Hepatocyte (in vitro differentiated cells): Measurements from ENCODE around the gene ASB3. TPM values are rescaled to one million over a fixed set of nuclear protein-coding genes. Genes with fewer than 3 reads are reported as not detected.

Source experiments
- DNase-seq: peaks from one replicate; pipeline ENCODE4 v3.0.0-alpha.2; 2016; ENCODE audit warnings: low spot score
- H2AFZ ChIP-seq: fragments of 200-600 bp; sonication (generic); 2 replicates; pipeline ENCODE4 v1.6.0; 2016; ENCODE audit warnings: antibody characterized with exemption, mild to moderate bottlenecking
- H3K27ac ChIP-seq: fragments of 200-600 bp; sonication (generic); 2 replicates; pipeline ENCODE4 v1.5.1; 2016; ENCODE audit warnings: mild to moderate bottlenecking
- H3K27me3 ChIP-seq: fragments of 200-600 bp; sonication (generic); 2 replicates; pipeline ENCODE4 v1.6.1; 2016
- H3K36me3 ChIP-seq: fragments of 200-600 bp; sonication (generic); replicated peaks from 2 replicates; pipeline ENCODE4 v1.5.1; 2016; ENCODE audit warnings: low read depth; ENCODE audit not compliant: insufficient read depth
- H3K4me1 ChIP-seq: fragments of 200-600 bp; sonication (generic); 2 replicates; pipeline ENCODE4 v1.5.1; 2016; ENCODE audit warnings: mild to moderate bottlenecking, moderate library complexity; ENCODE audit not compliant: insufficient read depth
- H3K4me2 ChIP-seq: fragments of 200-600 bp; sonication (generic); 2 replicates; pipeline ENCODE4 v1.6.0; 2016
- H3K4me3 ChIP-seq: fragments of 200-600 bp; sonication (generic); 2 replicates; pipeline ENCODE4 v1.5.1; 2016; ENCODE audit warnings: mild to moderate bottlenecking
- H3K79me2 ChIP-seq: fragments of 200-600 bp; sonication (generic); 2 replicates; pipeline ENCODE4 v1.6.0; 2017; ENCODE audit warnings: mild to moderate bottlenecking
- H3K9me2 ChIP-seq: fragments of 200-600 bp; sonication (generic); replicated peaks from 2 replicates; pipeline ENCODE4 v1.6.0; 2017; ENCODE audit warnings: mild to moderate bottlenecking; ENCODE audit not compliant: insufficient read depth
- H3K9me3 ChIP-seq: fragments of 200-600 bp; sonication (generic); 2 replicates; pipeline ENCODE4 v1.5.1; 2016; ENCODE audit warnings: low read depth, mild to moderate bottlenecking
- H4K20me1 ChIP-seq: fragments of 200-600 bp; sonication (generic); 2 replicates; pipeline ENCODE4 v1.6.0; 2016; ENCODE audit warnings: mild to moderate bottlenecking; ENCODE audit not compliant: insufficient read depth, poor library complexity, severe bottlenecking
- EZH2 ChIP-seq: fragments of 200-600 bp; sonication (generic); IDR thresholded peaks from 2 replicates; pipeline ENCODE4 v1.6.1; 2016; ENCODE audit warnings: antibody characterized with exemption, mild to moderate bottlenecking, borderline replicate concordance
- EZH2phosphoT487 ChIP-seq: fragments of 200-600 bp; sonication (generic); IDR thresholded peaks from one replicate; pipeline ENCODE4 v1.6.1; 2018; ENCODE audit warnings: antibody characterized with exemption, mild to moderate bottlenecking, low read depth, moderate library complexity; ENCODE audit not compliant: unreplicated experiment, severe bottlenecking
- WGBS: methylation state at CpG from one replicate; pipeline ENCODE4 v1.1.6; 2016; ENCODE audit warnings: low lambda C conversion rate; ENCODE audit errors: missing lambda C conversion rate; 5-methylcytosine and 5-hydroxymethylcytosine counted together
- polyA plus RNA-seq: library from polyadenylated mRNA; unstranded; fragments of >200 nt; fragmentation: Nextera tagmentation; extraction: Ambion mirVana; gene quantifications from 2 replicates; pipeline ENCODE4 v1.2.1, GENCODE V29; 2016
- total RNA-seq: library from RNA; depleted of rRNA; stranded (reverse); fragments of >200 nt; gene quantifications from 2 replicates; pipeline ENCODE4 v1.2.3, GENCODE V29; 2014
- TF ChIP-seq, protein P1 (sequence below): fragments of 200-600 bp; sonication (generic); IDR thresholded peaks from 2 replicates; pipeline ENCODE4 v1.5.1; 2016; ENCODE audit warnings: antibody characterized with exemption, mild to moderate bottlenecking; ENCODE audit not compliant: poor library complexity

Gene ASB3
- total and polyA plus RNA-seq, 2 experiments from 2014 or later = 12.2 to 14.8 TPM

DNA sequence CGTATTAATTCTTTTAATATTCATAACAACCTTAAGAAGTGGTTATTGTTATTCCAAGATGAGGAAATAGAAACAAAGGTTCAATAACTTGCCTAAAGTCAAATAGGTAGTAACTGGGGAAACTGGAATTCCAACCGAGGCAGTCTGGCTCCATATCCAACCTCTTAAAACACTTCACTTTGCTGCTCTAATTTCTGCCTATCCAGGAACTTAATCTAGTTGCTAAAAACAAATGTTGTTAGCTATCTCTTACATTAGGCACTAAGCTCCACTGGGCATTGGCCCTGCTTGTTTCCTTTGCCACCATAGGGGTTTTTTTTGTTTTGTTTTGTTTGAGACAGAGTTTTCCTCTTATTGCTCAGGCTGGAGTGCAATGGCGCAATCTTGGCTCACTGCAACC lies 24.8 kb upstream of the ASB3 start:
- Histone ChIP-seq H3K4me3 (no peak overlapping the region), H4K20me1 (no peaks in the 10 kb centered on the region), H3K9me2 (no peaks in the 10 kb centered on the region), H3K9me3 (no peaks in the 10 kb centered on the region), H3K4me1 (no peaks in the 10 kb centered on the region), H3K36me3 (no peaks in the 10 kb centered on the region), H3K27ac (no peak overlapping the region), H3K27me3 (no peaks in the 10 kb centered on the region), H2AFZ (no peak overlapping the region), H3K79me2 (no peaks in the 10 kb centered on the region), H3K4me2 (no peak overlapping the region)
- WGBS = 98% methylated on average over 3 of the region's 3 CpGs
- no peak for DNase-seq
- TF ChIP-seq EZH2 = no peak
- TF ChIP-seq, protein P1, sequence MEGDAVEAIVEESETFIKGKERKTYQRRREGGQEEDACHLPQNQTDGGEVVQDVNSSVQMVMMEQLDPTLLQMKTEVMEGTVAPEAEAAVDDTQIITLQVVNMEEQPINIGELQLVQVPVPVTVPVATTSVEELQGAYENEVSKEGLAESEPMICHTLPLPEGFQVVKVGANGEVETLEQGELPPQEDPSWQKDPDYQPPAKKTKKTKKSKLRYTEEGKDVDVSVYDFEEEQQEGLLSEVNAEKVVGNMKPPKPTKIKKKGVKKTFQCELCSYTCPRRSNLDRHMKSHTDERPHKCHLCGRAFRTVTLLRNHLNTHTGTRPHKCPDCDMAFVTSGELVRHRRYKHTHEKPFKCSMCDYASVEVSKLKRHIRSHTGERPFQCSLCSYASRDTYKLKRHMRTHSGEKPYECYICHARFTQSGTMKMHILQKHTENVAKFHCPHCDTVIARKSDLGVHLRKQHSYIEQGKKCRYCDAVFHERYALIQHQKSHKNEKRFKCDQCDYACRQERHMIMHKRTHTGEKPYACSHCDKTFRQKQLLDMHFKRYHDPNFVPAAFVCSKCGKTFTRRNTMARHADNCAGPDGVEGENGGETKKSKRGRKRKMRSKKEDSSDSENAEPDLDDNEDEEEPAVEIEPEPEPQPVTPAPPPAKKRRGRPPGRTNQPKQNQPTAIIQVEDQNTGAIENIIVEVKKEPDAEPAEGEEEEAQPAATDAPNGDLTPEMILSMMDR = no peak
- no peak for TF ChIP-seq EZH2phosphoT487

DNA sequence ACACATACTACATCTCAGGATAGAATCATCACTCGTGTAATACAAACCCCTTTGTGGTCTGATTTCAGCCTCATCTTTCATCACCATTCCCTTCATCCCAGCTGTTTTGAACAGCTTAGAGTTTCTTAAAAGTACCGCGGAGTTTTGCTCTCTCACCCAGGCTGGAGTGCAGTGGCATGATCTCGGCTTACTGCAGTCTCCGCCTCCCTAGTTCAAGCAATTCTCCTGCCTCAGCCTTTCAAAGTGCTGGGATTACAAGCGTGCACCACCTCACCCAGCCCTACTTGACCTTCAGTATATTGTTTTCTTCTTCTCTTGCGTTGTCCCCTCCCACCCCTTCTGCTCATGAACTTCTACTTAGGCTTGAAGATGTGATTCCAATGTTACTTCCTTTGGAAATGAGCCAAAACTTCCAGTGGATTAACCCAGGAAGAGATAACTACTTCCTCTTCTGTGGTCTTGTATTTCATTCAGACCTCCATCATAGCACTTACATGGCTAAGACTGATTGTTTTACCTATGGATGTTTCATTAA lies 15.9 kb upstream of the ASB3 start:
- H3K27me3 ChIP-seq = no peaks in the 10 kb centered on the region
- no peak overlapping the region for H3K4me3 ChIP-seq
- no peak for DNase-seq
- H3K9me2 ChIP-seq = no peaks in the 10 kb centered on the region
- no peaks in the 10 kb centered on the region for H3K79me2 ChIP-seq
- H3K9me3 ChIP-seq = no peaks in the 10 kb centered on the region
- WGBS = 71% methylated on average over 7 of the region's 7 CpGs
- H3K36me3 ChIP-seq = no peaks in the 10 kb centered on the region
- no peaks in the 10 kb centered on the region for H4K20me1 ChIP-seq
- TF ChIP-seq, protein P1 = no peak
- TF ChIP-seq EZH2phosphoT487 (no peak), EZH2 (no peak)
- H3K4me2 ChIP-seq = no peak overlapping the region
- no peaks in the 10 kb centered on the region for H3K4me1 ChIP-seq
- no peak overlapping the region for H3K27ac ChIP-seq
- H2AFZ ChIP-seq = no peak overlapping the region

DNA sequence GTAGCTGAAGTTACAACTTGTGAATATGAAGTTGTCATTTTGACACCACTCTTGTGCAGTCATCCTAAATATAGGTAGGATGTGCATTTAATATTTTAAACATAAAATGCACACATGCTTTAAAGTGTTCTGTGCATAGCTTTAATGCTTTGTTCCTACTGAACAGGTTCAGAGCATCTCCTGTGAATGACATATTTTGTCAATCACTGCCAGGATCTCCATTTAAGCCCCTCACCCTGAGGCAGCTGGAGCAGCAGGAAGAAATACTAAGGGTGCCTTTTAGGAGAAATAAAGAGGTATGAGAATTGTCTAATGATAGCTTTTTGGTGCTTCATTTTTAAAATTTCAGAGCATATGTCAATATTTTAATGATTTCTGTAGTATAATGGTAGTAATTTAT lies 14.8 kb upstream of the ASB3 start:
- Histone ChIP-seq H3K27me3 (no peaks in the 10 kb centered on the region), H2AFZ (no peak overlapping the region), H3K9me2 (no peaks in the 10 kb centered on the region), H3K4me3 (no peak overlapping the region), H3K4me2 (no peak overlapping the region), H3K4me1 (no peaks in the 10 kb centered on the region), H3K9me3 (no peaks in the 10 kb centered on the region), H3K27ac (no peak overlapping the region), H3K36me3 (no peaks in the 10 kb centered on the region), H3K79me2 (no peaks in the 10 kb centered on the region), H4K20me1 (no peaks in the 10 kb centered on the region)
- TF ChIP-seq, protein P1 = no peak
- TF ChIP-seq EZH2phosphoT487 (no peak), EZH2 (no peak)
- no peak for DNase-seq

DNA sequence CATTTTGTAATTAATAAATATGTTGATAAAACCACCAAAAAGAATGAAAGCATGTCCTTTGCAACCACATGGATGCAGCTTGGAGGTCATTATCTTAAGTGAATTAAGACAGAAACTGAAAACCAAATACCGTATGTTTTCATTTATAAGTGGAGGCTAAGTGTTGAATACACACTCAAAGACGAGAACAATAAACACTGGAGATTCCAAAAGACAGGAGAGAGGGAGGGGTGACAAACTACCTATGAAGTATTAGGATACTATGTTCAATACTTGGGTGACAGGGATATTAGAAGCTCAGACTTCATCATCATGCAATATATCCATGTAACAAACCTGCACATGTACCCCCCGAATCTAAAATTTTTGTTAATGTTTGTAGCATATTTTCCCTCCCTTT lies 7.1 kb upstream of the ASB3 start:
- Histone ChIP-seq H3K4me2 (no peak overlapping the region), H3K4me3 (no peak overlapping the region), H4K20me1 (peaks cover 8% of the 10 kb centered on the region), H3K27ac (no peak overlapping the region), H3K4me1 (no peaks in the 10 kb centered on the region), H2AFZ (no peak overlapping the region), H3K9me2 (no peaks in the 10 kb centered on the region), H3K27me3 (no peaks in the 10 kb centered on the region), H3K79me2 (peaks cover 49% of the 10 kb centered on the region), H3K9me3 (no peaks in the 10 kb centered on the region), H3K36me3 (no peaks in the 10 kb centered on the region)
- TF ChIP-seq EZH2phosphoT487 (no peak), EZH2 (no peak)
- TF ChIP-seq, protein P1 = no peak
- 90% methylated on average over 3 of the region's 3 CpGs for WGBS
- no peak for DNase-seq
